ENCODE data around the gene GNL1.
"Not testable (repeated sequence)": the region's sequence is repeated elsewhere in the genome, so short reads cannot be mapped to it uniquely, and the experiment has no call there.

Gene GNL1

GRCh38 chr6:30517767-30518504, 38.4 kb downstream of the GNL1 start:
- H3K4me3 ChIP-seq (ENCODE audit: low read length); H3K36me3 ChIP-seq (ENCODE audit: control insufficient read depth, insufficient read depth, low read length); H3K4me1 ChIP-seq (ENCODE audit: control insufficient read depth, insufficient read depth, low read length); H3K27me3 ChIP-seq (ENCODE audit: control insufficient read depth, insufficient read depth, low read length); H3K9ac ChIP-seq (ENCODE audit: low read length); H3K27ac ChIP-seq (ENCODE audit: low read depth, low read length): not testable (repeated sequence)

GRCh38 chr6:30516754-30517076, 39.6 kb downstream of the GNL1 start:
- peak overlapping the region; percentile 88 for H3K27ac ChIP-seq (ENCODE audit: low read depth, low read length)
- not testable (repeated sequence) for H3K27me3 ChIP-seq (ENCODE audit: control insufficient read depth, insufficient read depth, low read length); H3K9ac ChIP-seq (ENCODE audit: low read length); H3K4me1 ChIP-seq (ENCODE audit: control insufficient read depth, insufficient read depth, low read length); H3K36me3 ChIP-seq (ENCODE audit: control insufficient read depth, insufficient read depth, low read length)
- peak overlapping the region; percentile 66 for H3K4me3 ChIP-seq (ENCODE audit: low read length)

DNA sequence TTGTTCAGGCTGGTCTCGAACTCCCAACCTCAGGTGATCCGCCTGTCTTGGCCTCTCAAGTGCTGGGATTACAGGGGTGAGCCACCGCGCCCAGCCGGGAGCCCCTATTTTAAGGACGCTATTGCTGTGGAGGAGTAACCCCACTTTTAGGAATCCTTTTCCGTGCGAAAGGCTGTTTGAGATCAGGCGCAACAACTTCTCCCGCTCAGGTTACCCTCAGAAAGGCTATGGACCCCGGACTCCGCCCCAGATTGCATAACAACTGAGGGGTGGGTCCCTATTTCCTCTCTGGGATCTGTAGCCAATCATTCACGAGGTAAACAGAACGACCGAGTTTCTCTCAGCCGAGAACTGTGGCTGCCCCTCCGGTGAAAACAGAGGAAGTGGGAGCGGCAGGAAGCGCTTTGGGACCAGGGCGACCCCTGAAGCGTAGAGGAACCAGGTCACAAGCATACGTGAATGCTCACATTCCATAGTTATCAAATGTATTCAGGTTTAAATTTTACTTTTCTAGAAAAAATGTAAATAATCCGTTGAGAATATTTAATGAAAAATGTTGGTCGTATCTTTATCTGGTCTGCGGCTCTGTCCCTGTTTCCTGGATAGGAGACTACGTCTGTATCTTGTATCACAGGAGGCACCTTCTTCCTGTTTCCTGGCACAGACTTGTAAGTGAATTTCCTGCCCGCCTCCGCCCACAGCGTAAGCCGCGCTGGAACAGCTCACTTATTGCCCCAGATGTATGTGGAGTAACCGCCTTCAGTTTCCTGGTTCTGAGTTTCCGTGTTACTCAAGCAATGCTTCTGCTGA, 40.1 kb downstream of the GNL1 start:
- peak overlapping the region; percentile 66 for H3K4me3 ChIP-seq (ENCODE audit: low read length)
- no peaks in the 10 kb centered on the region for H3K36me3 ChIP-seq (ENCODE audit: control insufficient read depth, insufficient read depth, low read length)
- no peaks in the 10 kb centered on the region for H3K27me3 ChIP-seq (ENCODE audit: control insufficient read depth, insufficient read depth, low read length)
- H3K4me1 ChIP-seq (ENCODE audit: control insufficient read depth, insufficient read depth, low read length) = peaks cover 7% of the 10 kb centered on the region
- peak overlapping the region; percentile 45 for H3K9ac ChIP-seq (ENCODE audit: low read length)
- peak overlapping the region; percentile 88 for H3K27ac ChIP-seq (ENCODE audit: low read depth, low read length)

- no peak overlapping the region for H3K4me3 ChIP-seq (ENCODE audit: low read length)
- H3K27ac ChIP-seq (ENCODE audit: low read depth, low read length) = no peak overlapping the region
- H3K4me1 ChIP-seq (ENCODE audit: control insufficient read depth, insufficient read depth, low read length) = peaks cover 3% of the 10 kb centered on the region
- H3K9ac ChIP-seq (ENCODE audit: low read length) = no peak overlapping the region
- no peaks in the 10 kb centered on the region for H3K36me3 ChIP-seq (ENCODE audit: control insufficient read depth, insufficient read depth, low read length)
- no peaks in the 10 kb centered on the region for H3K27me3 ChIP-seq (ENCODE audit: control insufficient read depth, insufficient read depth, low read length)
These were observed 41.2 kb downstream of the GNL1 start for GRCh38 chr6:30515106-30515505.

- no peak overlapping the region for H3K4me3 ChIP-seq (ENCODE audit: low read length)
- H3K36me3 ChIP-seq (ENCODE audit: control insufficient read depth, insufficient read depth, low read length) = no peaks in the 10 kb centered on the region
- H3K27me3 ChIP-seq (ENCODE audit: control insufficient read depth, insufficient read depth, low read length) = no peaks in the 10 kb centered on the region
- H3K9ac ChIP-seq (ENCODE audit: low read length) = no peak overlapping the region
- no peaks in the 10 kb centered on the region for H3K4me1 ChIP-seq (ENCODE audit: control insufficient read depth, insufficient read depth, low read length)
- no peak overlapping the region for H3K27ac ChIP-seq (ENCODE audit: low read depth, low read length)
These were observed 42.8 kb downstream of the GNL1 start for GRCh38 chr6:30513451-30513850.

DNA sequence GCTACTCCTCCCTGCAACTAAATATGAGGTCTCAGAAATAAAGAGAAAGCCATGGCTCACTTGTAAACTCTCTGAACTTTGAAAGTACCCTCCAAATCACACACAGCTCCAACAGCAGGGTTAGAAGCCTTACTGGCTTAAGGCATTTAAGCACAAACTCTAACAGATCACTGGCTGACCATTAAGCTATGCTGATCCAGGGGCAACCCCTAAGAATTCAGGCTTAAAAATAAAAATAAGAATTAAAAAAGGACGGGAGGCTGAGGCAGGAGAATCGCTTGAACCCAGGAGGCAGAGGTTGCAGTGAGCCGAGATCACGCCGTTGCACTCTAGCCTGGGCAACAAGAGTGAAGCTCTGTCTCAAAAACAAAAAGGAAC, 45.1 kb downstream of the GNL1 start:
- H3K4me1 ChIP-seq (ENCODE audit: control insufficient read depth, insufficient read depth, low read length) = no peaks in the 10 kb centered on the region
- no peaks in the 10 kb centered on the region for H3K36me3 ChIP-seq (ENCODE audit: control insufficient read depth, insufficient read depth, low read length)
- no peak overlapping the region for H3K9ac ChIP-seq (ENCODE audit: low read length)
- H3K27ac ChIP-seq (ENCODE audit: low read depth, low read length) = no peak overlapping the region
- H3K27me3 ChIP-seq (ENCODE audit: control insufficient read depth, insufficient read depth, low read length) = no peaks in the 10 kb centered on the region
- H3K4me3 ChIP-seq (ENCODE audit: low read length) = no peak overlapping the region

DNA sequence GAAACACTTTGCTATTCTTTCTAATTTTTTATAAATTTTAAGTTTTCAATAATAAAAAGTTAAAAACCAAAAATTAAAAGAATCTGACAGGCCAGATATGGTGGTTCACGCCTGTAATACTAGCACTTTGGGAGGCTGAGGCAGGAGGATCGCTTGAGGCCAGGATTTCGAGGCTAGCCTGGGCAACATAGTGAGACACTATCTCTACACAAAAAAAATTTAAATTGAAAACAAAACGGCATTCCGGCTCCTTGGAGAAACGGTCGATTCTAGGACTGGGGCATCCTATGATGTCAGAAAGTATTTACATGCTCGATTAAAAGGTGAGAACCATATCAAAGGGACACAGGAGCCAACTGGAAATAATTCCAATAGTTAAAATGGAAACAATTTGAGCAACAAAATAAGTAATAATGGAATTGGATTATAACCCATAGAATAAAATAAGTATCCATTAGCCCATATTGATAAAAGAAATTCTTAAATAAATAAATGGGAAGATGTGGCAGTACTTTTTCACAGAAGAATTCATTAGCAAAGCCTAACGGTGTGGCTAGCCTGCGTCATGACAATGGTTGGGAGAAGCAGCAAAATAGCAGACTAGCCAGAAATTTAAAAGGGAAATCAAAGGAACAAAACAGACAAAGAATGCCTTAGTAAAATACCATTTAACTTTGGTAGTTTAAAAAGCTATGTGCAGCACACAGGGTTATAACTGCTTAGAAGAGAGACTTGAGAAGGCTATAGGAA, 45.7 kb downstream of the GNL1 start:
- Histone ChIP-seq H3K4me3 (ENCODE audit: low read length) (no peak overlapping the region), H3K27me3 (ENCODE audit: control insufficient read depth, insufficient read depth, low read length) (no peaks in the 10 kb centered on the region), H3K4me1 (ENCODE audit: control insufficient read depth, insufficient read depth, low read length) (no peaks in the 10 kb centered on the region), H3K27ac (ENCODE audit: low read depth, low read length) (no peak overlapping the region), H3K9ac (ENCODE audit: low read length) (no peak overlapping the region), H3K36me3 (ENCODE audit: control insufficient read depth, insufficient read depth, low read length) (no peaks in the 10 kb centered on the region)

DNA sequence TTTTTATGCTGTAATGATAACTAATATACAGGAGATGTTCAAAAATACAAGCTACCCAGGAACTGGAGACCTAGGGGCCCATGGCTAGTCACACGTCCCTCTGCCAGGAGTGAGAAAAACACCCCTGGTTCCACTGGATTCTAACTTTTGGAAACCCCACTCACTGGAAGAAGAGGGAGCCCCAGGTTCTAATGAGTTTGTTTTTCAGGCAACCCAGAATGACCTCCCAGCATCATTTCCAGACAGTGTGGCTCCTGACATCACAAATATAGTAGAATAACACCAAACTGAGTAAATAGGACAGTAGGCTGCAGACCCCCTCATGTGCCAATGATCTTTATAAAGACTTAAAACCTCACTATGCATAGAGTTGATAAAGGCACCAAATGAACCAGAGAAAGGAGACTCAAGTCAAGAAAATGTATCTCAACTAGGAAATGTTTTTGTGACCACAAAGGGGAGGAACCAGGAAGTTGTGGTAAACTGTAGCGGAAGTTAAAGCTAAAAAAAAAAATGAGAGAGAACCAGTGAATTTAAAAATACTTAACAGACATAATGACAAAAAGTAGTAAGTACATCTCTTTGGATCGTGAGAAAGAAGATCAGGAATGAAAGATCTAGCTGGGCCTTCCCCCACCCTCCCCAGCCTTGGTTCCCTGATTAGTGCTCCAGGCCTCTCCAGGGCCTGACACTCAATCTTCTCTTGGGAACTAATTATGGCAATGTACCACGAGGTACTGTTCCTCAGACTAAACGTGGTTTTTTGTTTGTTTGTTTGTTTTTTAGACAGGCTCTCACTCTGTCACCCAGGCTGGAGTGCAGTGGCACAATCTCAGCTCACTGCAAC, 47.2 kb downstream of the GNL1 start:
- Histone ChIP-seq H3K27me3 (ENCODE audit: control insufficient read depth, insufficient read depth, low read length) (no peaks in the 10 kb centered on the region), H3K4me3 (ENCODE audit: low read length) (peak overlapping the region; percentile 15), H3K4me1 (ENCODE audit: control insufficient read depth, insufficient read depth, low read length) (no peaks in the 10 kb centered on the region), H3K36me3 (ENCODE audit: control insufficient read depth, insufficient read depth, low read length) (no peaks in the 10 kb centered on the region), H3K27ac (ENCODE audit: low read depth, low read length) (no peak overlapping the region), H3K9ac (ENCODE audit: low read length) (no peak overlapping the region)

DNA sequence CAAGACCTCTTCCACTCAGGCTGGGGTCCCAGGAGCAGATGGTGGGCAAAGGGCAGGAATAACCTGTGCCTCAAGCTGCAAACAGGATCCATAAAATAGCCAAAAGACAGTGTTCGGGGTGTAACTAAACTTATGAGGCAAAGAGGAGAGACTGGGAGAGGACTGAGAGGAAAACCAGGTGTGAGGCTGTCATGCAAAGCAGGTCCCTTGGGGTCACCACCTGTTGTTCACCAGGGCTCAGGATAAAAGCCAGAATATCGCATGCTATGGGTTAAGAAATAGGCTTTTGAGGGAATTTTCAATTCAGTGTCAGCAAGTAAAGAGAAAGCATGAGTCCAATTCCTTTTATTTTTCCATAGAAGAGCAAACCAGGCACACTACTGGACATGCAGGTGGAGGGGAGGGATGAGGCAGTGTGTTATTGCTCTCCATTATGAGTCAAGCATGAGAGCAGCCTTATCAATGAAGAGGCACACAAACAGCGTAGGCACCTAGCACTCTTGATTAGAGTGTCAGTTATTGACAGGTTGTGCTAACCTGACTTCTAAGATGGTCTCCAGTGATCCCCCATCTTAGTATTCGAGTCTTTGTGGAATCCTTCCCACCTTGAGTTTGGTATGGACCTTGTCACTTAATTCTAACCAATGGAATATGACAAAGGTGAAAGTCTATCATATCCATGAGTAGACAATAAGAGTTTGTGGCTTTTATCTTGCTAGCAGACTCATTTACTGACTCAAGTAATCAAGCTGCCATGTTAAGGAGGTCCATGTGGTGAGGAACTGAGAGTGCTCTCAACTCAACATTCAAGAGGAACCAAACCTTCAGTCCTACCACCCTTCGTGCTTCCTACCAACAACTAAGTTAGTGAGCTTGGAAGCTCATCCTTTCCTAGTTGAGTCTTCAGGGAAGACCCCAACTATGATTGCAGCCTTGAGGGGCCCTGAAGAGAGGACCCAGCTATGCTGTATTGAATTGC, 48.2 kb downstream of the GNL1 start:
- Histone ChIP-seq H3K36me3 (ENCODE audit: control insufficient read depth, insufficient read depth, low read length) (no peaks in the 10 kb centered on the region), H3K27me3 (ENCODE audit: control insufficient read depth, insufficient read depth, low read length) (no peaks in the 10 kb centered on the region), H3K4me1 (ENCODE audit: control insufficient read depth, insufficient read depth, low read length) (no peaks in the 10 kb centered on the region), H3K9ac (ENCODE audit: low read length) (no peak overlapping the region), H3K4me3 (ENCODE audit: low read length) (peak overlapping the region; percentile 2), H3K27ac (ENCODE audit: low read depth, low read length) (no peak overlapping the region)

GRCh38 chr6:30500421-30501355, 55.6 kb downstream of the GNL1 start:
- Histone ChIP-seq H3K27me3 (ENCODE audit: control insufficient read depth, insufficient read depth, low read length) (no peaks in the 10 kb centered on the region), H3K4me3 (ENCODE audit: low read length) (no peak overlapping the region), H3K27ac (ENCODE audit: low read depth, low read length) (no peak overlapping the region), H3K36me3 (ENCODE audit: control insufficient read depth, insufficient read depth, low read length) (no peaks in the 10 kb centered on the region), H3K9ac (ENCODE audit: low read length) (no peak overlapping the region), H3K4me1 (ENCODE audit: control insufficient read depth, insufficient read depth, low read length) (no peaks in the 10 kb centered on the region)

Data from rectal smooth muscle tissue (tissue), 1 donor.